Activated naive CD8-positive, alpha-beta T cell treated with anti-CD3 and anti-CD28 coated beads, Interleukin-2, amount 10 ng/mL, durations not matched to agents 7 days and 5 days (primary cell): ENCODE measurements around the gene PTPRF. TPM values are rescaled to one million over a fixed set of nuclear protein-coding genes. Genes with fewer than 3 reads are reported as not detected.
A peak's percentile ranks its signal among the peaks of the same experiment; 100 is the strongest.
"Not testable (repeated sequence)": the region's sequence is repeated elsewhere in the genome, so short reads cannot be mapped to it uniquely, and the experiment has no call there.

Source experiments
- ATAC-seq: fragments of 150-1000 bp; cut with Tn5 transposase; one replicate; pipeline ENCODE4 v1.10.0; 2021; ENCODE audit warnings: low read depth, moderate library complexity
- POLR2A ChIA-PET: fragments of 350-600 bp; sonication (Branson Sonifier 250); formaldehyde crosslinking; loops from one replicate; lab custom pipeline; 2021; ENCODE audit warnings: antibody characterized with exemption; lab: Charles Lee
- DNase-seq: peaks from one replicate; pipeline ENCODE4 v3.0.0; 2021
- H3K27ac Mint-ChIP-seq: one replicate; pipeline ENCODE4 v1.8.0; 2022; ENCODE audit warnings: mild to moderate bottlenecking, mixed read lengths
- H3K27me3 Mint-ChIP-seq: one replicate; pipeline ENCODE4 v1.8.0; 2022; ENCODE audit warnings: mild to moderate bottlenecking, moderate library complexity, mixed read lengths
- H3K36me3 Mint-ChIP-seq: one replicate; pipeline ENCODE4 v1.8.0; 2021; ENCODE audit warnings: mild to moderate bottlenecking, mixed read lengths
- H3K4me1 Mint-ChIP-seq: one replicate; pipeline ENCODE4 v1.8.0; 2021; ENCODE audit warnings: mixed read lengths
- H3K4me3 Mint-ChIP-seq: one replicate; pipeline ENCODE4 v1.8.0; 2022; ENCODE audit warnings: mild to moderate bottlenecking, moderate library complexity, mixed read lengths
- H3K9me3 Mint-ChIP-seq: one replicate; pipeline ENCODE4 v1.8.0; 2021; ENCODE audit warnings: mixed read lengths
- total RNA-seq, 2 experiments: library from RNA; stranded (reverse); gene quantifications; one replicate each; pipeline ENCODE4 v1.2.3, GENCODE V29; 2021

PTPRF gene
- total RNA-seq, 2 experiments from 2014 or later = 1.8 to 2.3 TPM

- POLR2A ChIA-PET = no interaction called here
- DNase-seq (no peak), ATAC-seq (no peak)
- Mint-ChIP-seq H3K9me3 (no peaks in the 10 kb centered on the region), H3K4me1 (no peaks in the 10 kb centered on the region), H3K27me3 (peaks cover 9% of the 10 kb centered on the region), H3K4me3 (no peak overlapping the region), H3K36me3 (no peaks in the 10 kb centered on the region), H3K27ac (no peak overlapping the region)
These were observed 109.5 kb downstream of the PTPRF start for GRCh38 chr1:43639976-43640794.

GRCh38 chr1:43644558-43644957, 113.9 kb downstream of the PTPRF start:
- Mint-ChIP-seq H3K4me1 (peaks cover 2% of the 10 kb centered on the region), H3K9me3 (no peaks in the 10 kb centered on the region), H3K27ac (no peak overlapping the region), H3K36me3 (no peaks in the 10 kb centered on the region), H3K4me3 (no peak overlapping the region), H3K27me3 (peaks cover 19% of the 10 kb centered on the region)
- POLR2A ChIA-PET = no interaction called here
- DNase-seq (no peak), ATAC-seq (no peak)

GRCh38 chr1:43645461-43645860, 114.8 kb downstream of the PTPRF start:
- no peak overlapping the region for H3K27ac Mint-ChIP-seq
- peaks cover 19% of the 10 kb centered on the region for H3K27me3 Mint-ChIP-seq
- ATAC-seq (no peak), DNase-seq (no peak)
- H3K4me3 Mint-ChIP-seq = no peak overlapping the region
- POLR2A ChIA-PET = interaction anchor here (0.6 kb wide), 1 partner anchor 256 kb away, joined by 3 read pairs; no protein-coding TSS in a partner anchor
- no peaks in the 10 kb centered on the region for H3K9me3 Mint-ChIP-seq
- H3K4me1 Mint-ChIP-seq = peaks cover 2% of the 10 kb centered on the region
- H3K36me3 Mint-ChIP-seq = no peaks in the 10 kb centered on the region

- H3K27ac Mint-ChIP-seq, H3K9me3 Mint-ChIP-seq, H3K4me3 Mint-ChIP-seq, H3K36me3 Mint-ChIP-seq, ATAC-seq, DNase-seq, POLR2A ChIA-PET: not testable (repeated sequence)
- Mint-ChIP-seq H3K27me3 (peaks cover 19% of the 10 kb centered on the region), H3K4me1 (peaks cover 15% of the 10 kb centered on the region)
These were observed 116.6 kb downstream of the PTPRF start for GRCh38 chr1:43647331-43647730.

- Mint-ChIP-seq H3K9me3 (no peaks in the 10 kb centered on the region), H3K27ac (peak overlapping the region; percentile 60), H3K4me3 (peak overlapping the region; percentile 92), H3K36me3 (peaks cover 6% of the 10 kb centered on the region), H3K4me1 (peaks cover 19% of the 10 kb centered on the region), H3K27me3 (peaks cover 13% of the 10 kb centered on the region)
- POLR2A ChIA-PET = interaction anchor here (1.2 to 4.2 kb wide), 2 partner anchors 58 to 383 kb away, joined by 3 to 35 read pairs; partner anchors contain the start of genes SLC6A9 and ST3GAL3
- no peak for ATAC-seq
- DNase-seq = no peak
These were observed 117.7 kb downstream of the PTPRF start for GRCh38 chr1:43648221-43648847.

- peak overlapping the region; percentile 99 for H3K27ac Mint-ChIP-seq
- H3K4me3 Mint-ChIP-seq = peak overlapping the region; percentile 92
- peaks cover 13% of the 10 kb centered on the region for H3K27me3 Mint-ChIP-seq
- ATAC-seq (no peak), DNase-seq (no peak)
- POLR2A ChIA-PET = interaction anchor here (0.5 to 4.2 kb wide), 19 partner anchors 11 to 1070 kb away, joined by 3 to 35 read pairs (median 4); partner anchors contain the start of genes ATP6V0B, CFAP57, EBNA1BP2 and HYI
- H3K36me3 Mint-ChIP-seq = peaks cover 10% of the 10 kb centered on the region
- no peaks in the 10 kb centered on the region for H3K9me3 Mint-ChIP-seq
- peaks cover 23% of the 10 kb centered on the region for H3K4me1 Mint-ChIP-seq
These were observed 118.3 kb downstream of the PTPRF start for GRCh38 chr1:43648876-43649477.

- DNase-seq = peak; percentile 89
- peak overlapping the region; percentile 99 for H3K27ac Mint-ChIP-seq
- peaks cover 15% of the 10 kb centered on the region for H3K36me3 Mint-ChIP-seq
- no peaks in the 10 kb centered on the region for H3K9me3 Mint-ChIP-seq
- POLR2A ChIA-PET = interaction anchor here (0.7 to 4.2 kb wide), 30 partner anchors 9 to 981 kb away, joined by 3 to 35 read pairs (median 4); partner anchors contain the start of genes ATP6V0B, C1orf50, CDC20 and DPH2
- H3K27me3 Mint-ChIP-seq = peaks cover 9% of the 10 kb centered on the region
- peak overlapping the region; percentile 92 for H3K4me3 Mint-ChIP-seq
- peak; percentile 72 for ATAC-seq
- peaks cover 26% of the 10 kb centered on the region for H3K4me1 Mint-ChIP-seq
These were observed 119.8 kb downstream of the PTPRF start for GRCh38 chr1:43650310-43651085.

GRCh38 chr1:43651188-43651587, 120.5 kb downstream of the PTPRF start:
- no peaks in the 10 kb centered on the region for H3K9me3 Mint-ChIP-seq
- H3K4me3 Mint-ChIP-seq = peak overlapping the region; percentile 92
- ATAC-seq (no peak), DNase-seq (no peak)
- H3K4me1 Mint-ChIP-seq = peaks cover 27% of the 10 kb centered on the region
- POLR2A ChIA-PET = interaction anchor here (1.4 to 4.2 kb wide), 6 partner anchors 9 to 380 kb away, joined by 3 to 35 read pairs (median 14); partner anchors contain the start of genes ATP6V0B, HYI, SLC6A9 and ST3GAL3
- peaks cover 4% of the 10 kb centered on the region for H3K27me3 Mint-ChIP-seq
- H3K27ac Mint-ChIP-seq = peak overlapping the region; percentile 48
- H3K36me3 Mint-ChIP-seq = peaks cover 21% of the 10 kb centered on the region

GRCh38 chr1:43651902-43652301, 121.2 kb downstream of the PTPRF start:
- Mint-ChIP-seq H3K36me3 (peaks cover 21% of the 10 kb centered on the region), H3K4me3 (peak overlapping the region; percentile 92), H3K4me1 (peaks cover 27% of the 10 kb centered on the region), H3K9me3 (no peaks in the 10 kb centered on the region), H3K27me3 (peaks cover 4% of the 10 kb centered on the region), H3K27ac (peak overlapping the region; percentile 33)
- POLR2A ChIA-PET = interaction anchor here (3.2 to 4.2 kb wide), 2 partner anchors 8 to 54 kb away, joined by 23 to 35 read pairs; partner anchors contain the start of gene ST3GAL3
- ATAC-seq (no peak), DNase-seq (no peak)

- Mint-ChIP-seq H3K4me3 (no peak overlapping the region), H3K9me3 (no peaks in the 10 kb centered on the region), H3K4me1 (peaks cover 27% of the 10 kb centered on the region), H3K36me3 (peaks cover 21% of the 10 kb centered on the region), H3K27ac (peak overlapping the region; percentile 8), H3K27me3 (no peaks in the 10 kb centered on the region)
- ATAC-seq (no peak), DNase-seq (no peak)
- POLR2A ChIA-PET = no interaction called here
These were observed 122.7 kb downstream of the PTPRF start for GRCh38 chr1:43653339-43653738.

- no peak for ATAC-seq
- no peaks in the 10 kb centered on the region for H3K27me3 Mint-ChIP-seq
- no peak for DNase-seq
- POLR2A ChIA-PET = no interaction called here
- H3K9me3 Mint-ChIP-seq = no peaks in the 10 kb centered on the region
- H3K4me3 Mint-ChIP-seq = no peak overlapping the region
- peaks cover 21% of the 10 kb centered on the region for H3K36me3 Mint-ChIP-seq
- H3K4me1 Mint-ChIP-seq = peaks cover 26% of the 10 kb centered on the region
- peak overlapping the region; percentile 8 for H3K27ac Mint-ChIP-seq
These were observed 123.2 kb downstream of the PTPRF start for GRCh38 chr1:43653893-43654292.

- Mint-ChIP-seq H3K4me3 (no peak overlapping the region), H3K9me3 (no peaks in the 10 kb centered on the region), H3K36me3 (peaks cover 31% of the 10 kb centered on the region), H3K4me1 (peaks cover 26% of the 10 kb centered on the region), H3K27ac (no peak overlapping the region), H3K27me3 (no peaks in the 10 kb centered on the region)
- ATAC-seq (no peak), DNase-seq (no peak)
- POLR2A ChIA-PET = interaction anchor here (0.7 kb wide), 1 partner anchor 36 kb away, joined by 6 read pairs; no protein-coding TSS in a partner anchor
These were observed 125.3 kb downstream of the PTPRF start for GRCh38 chr1:43655953-43656352.
